ENCODE data around the gene ZRANB2.
A peak's percentile ranks its signal among the peaks of the same experiment; 100 is the strongest.

Gene ZRANB2, protein sequence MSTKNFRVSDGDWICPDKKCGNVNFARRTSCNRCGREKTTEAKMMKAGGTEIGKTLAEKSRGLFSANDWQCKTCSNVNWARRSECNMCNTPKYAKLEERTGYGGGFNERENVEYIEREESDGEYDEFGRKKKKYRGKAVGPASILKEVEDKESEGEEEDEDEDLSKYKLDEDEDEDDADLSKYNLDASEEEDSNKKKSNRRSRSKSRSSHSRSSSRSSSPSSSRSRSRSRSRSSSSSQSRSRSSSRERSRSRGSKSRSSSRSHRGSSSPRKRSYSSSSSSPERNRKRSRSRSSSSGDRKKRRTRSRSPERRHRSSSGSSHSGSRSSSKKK

DNA sequence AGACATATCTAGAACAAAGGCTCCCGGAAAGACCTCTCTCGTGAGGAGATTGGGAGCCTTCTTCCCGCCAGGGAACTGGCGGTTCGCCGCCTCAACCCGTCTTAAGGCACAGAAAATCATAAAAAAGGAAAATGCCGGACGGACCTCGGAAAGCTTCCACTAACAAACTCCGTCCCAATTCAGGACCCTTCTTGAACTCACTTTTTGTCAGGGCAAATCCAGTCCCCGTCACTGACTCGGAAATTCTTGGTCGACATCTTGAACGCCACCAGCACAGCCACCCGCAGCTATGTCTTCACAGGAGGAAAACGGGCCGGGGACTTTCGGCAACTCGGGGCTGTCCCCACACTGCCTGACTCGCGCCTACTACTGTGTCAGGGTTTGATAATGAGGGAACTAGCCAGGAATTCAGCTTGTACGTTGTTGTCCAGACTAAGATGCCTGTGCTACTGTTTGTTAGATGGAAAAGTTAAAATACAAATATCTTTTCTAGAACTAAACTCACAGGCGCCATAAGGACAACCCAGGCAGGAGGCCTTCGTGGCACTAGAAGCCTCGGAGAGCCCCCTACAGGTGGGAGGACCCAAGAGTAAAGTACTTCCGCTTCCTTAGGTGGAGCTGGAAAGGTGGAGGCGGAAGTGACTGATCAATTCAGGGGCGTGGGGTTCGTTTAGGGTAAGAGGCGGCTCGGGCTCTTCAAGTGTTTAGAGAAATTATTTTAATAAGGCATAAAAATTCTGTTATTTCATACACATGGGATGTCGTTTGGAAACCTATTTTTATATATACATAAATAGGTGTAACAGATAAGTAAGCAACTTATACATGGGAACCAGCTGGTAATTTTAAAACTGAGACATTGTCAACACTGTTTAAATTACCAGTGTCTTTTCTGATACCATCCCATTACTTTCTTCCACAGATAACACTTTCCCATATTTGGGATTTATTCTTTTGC, at the start of gene ZRANB2:
TSS of gene ZRANB2 (minus strand) at position 297 of the 958 bp plus-strand sequence. CDS start at position 257, 40 bp downstream.
- peak; percentile 95 for DNase-seq

DNA sequence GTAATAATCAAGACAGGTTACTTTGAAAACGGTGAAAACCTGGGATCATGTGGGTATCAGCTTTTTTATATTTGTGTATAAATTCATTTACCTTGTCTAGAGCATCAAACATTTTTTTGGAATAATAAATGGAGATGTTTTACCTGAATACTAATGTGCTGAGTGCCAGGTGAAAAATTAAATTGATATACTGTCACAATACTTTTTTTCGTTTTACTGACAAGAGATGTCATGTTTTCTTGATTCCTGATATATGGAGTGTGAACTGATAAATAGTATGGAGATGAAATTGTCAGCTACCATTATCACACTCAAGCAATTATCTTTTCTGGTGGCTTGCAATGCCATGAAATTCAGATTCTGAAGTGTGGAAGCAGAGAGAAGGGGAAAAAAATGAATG, 47.2 kb upstream of the ZRANB2 start:
- DNase-seq: no peak

DNA sequence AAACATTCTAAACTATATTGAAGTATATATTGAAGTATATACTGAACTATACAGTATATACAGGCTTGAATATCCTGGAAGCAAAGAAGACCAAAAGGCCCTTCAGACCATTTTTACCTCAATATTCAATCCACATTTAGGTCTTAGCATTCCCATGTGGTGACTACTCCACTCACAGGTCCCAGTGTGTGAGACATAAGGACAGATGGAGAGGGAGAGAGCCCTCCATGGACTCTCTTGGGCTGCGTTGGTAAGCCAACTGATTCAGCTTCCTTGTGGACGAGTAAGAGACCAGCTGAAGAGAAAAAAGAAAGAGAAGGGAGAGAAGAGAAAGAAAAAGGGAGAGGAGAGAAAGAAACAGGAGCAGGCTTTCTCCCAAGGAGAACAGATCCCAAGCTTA, 37.3 kb upstream of the ZRANB2 start:
- DNase-seq: no peak

DNA sequence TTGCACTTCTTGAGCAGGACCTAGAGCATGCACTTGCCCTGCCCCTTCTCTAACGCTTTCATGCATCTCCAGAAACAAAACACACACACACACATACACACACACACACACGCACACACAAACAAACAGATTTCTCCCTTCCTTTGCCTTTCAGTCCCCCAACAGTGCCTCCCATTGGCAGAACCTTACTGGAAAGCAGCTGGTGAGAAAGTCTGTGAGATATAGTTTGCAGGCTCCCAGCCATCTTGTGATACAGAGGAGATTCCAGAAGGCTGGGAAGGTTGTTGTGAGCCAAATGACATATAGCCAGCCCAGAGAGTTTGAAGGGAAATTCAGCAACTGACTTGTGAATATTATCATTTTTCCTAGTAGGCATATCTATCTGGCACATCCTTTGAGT, 35.9 kb upstream of the ZRANB2 start:
- no peak for DNase-seq

DNA sequence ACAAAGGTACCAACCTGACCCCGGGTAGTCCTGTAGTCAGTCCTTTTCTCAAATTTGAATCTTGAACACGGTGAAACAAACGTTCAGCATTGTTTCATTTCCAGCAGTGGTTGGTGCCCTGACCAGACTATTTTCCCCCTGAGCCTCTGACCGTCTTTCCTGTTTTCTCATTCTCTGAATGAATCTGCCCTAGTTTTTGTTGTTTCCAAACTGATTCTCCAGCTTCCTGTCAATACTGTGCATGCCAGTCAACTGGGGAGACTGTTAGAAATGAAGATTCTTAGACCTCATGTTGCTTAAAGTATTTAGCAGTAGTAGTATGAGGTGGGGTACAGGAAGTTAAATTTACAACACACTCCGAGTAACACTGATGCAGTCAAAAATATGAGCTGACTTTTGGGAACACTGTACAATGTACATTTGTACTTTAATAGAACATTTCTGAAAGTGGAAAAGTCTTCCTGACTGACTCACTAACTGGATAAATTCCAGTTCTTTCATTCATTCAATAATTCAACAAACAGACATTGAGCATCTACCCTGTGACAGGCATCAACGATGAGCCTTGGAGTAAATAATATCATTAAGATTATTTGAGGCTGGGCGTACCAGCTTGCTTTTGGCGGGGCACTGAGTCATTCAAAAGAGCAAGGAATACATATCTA, 26.0 kb upstream of the ZRANB2 start:
- DNase-seq: no peak

DNA sequence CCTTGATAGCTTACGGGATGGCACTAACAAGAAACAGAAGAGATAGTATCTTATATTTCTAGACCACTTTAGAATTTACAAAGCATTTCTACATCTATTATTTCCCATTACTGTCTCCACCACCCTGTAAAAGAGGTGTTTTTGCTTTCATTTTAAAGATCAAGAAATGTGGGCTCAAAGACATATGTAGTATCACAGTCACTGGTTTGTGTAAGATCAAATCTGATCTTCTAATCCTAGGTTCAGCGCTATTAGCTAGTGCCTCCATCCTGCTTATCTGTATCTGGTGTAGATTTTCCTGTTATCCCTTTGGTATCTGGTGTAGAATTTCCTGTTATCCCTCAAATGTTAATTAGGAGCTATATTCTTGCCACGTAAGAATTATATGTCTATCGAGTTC, 23.6 kb upstream of the ZRANB2 start:
- DNase-seq: no peak

DNA sequence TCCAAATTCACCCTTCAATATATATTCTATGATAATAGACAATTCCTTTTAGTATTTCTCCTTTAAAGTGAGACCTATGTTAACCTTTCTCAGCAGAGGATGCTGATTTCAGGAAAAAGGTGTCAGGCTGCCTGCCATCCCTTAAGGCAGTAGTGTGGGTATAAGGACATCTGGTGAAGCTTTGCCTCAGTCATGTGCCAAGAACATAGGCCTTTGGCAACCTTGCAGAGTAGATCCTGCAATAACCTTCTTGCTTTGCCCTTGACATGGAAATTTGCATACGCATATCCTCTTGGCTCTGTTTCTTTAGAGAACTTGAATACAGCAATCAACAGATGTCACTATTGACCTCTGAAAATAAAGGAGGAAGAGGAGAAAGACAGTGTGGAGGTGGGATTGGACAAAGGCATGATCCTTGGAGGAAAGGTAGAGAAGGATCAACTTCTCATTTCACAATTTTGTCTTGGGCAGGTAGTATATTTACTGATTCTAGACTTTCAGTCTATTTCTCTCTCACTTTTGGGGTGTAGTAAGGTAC, 21.1 kb upstream of the ZRANB2 start:
- no peak for DNase-seq

DNA sequence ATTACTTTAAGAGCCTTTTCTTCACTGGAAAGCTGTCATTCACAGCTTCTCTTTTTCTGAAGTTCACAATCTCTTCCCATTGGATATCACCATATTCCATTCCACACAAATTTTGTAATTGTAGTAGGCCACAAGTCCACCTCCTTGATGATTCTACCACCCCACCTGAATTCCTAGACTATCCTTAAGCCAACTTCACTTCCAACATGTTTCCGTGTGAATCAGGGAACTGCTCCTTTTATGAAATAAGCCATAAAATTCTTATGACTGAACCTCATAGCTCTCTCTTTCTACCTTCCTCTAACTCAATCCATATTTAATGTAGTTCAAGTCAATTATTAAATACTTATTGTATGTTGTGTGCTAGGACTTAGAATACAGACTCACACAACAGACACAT, 16.6 kb upstream of the ZRANB2 start:
- no peak for DNase-seq

DNA sequence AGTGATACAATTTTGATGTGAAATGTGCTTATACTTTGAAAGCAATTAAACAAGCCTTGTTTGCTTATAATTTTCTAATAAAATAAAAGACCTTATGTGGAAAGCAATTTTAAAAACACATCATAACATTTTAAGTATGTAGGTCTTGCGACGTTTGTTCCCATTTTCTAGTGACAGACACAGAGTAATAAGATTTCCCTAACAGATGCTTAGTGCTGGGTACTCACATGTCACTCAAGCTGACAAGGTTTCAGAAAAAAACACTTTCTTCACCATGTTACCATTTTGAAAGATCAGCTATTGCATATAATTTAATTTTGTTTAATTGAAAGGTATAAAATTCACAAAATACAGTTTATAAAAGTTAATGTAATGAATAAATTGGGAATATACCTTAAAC, 14.1 kb upstream of the ZRANB2 start:
- DNase-seq: no peak

DNA sequence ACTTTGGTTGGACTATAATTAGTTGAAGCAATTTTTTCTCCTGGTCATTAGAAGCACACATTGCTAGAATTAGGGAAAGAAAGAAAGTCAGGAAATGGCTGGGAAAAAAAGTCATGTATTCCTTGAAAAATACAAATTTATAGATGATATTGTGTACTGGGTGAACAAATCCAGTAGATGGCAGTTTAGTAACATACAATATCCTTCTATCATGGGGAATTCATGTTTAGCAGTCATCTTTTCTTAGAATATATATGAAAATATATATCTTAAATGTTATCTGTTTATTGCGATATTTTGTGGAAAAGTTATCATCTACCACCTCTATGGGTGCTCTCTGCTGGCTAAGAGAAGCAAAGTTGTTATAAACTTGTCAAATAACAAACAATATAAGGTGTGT, 13.1 kb upstream of the ZRANB2 start:
- no peak for DNase-seq

DNA sequence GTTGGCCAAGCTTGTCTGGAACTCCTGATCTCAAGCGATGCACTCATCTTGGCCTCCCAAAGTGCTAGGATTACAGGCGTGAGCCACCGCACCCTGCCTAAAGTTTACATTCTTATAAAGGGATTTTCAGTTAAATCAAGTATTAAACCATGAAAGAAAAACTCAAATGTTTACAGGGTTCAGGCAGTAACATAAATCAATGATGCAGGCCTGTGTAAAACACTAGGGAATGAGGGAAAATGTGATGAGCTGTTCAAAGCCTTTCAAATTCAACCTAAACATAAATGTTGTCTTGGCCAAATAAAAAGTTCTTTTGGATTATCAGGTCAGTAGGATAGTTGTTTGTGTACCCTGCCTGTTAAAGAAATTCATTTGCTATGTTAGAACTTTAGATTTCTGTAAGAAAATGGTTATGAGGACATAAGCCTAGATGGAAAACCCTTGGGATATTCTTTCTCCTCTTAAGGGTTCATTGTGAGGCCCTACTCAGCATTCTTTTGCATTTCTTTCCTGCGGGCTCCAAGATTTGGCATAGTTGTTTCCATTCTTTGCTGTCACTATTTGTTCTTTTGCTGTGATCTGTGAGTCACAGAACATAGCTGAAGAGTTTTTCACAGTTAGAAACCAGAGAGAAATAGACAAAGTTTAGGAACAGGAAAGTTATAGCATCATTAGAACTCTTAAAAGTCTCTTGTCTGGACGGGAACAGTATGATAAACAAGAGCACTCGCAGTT, 8.9 kb upstream of the ZRANB2 start:
- no peak for DNase-seq

DNA sequence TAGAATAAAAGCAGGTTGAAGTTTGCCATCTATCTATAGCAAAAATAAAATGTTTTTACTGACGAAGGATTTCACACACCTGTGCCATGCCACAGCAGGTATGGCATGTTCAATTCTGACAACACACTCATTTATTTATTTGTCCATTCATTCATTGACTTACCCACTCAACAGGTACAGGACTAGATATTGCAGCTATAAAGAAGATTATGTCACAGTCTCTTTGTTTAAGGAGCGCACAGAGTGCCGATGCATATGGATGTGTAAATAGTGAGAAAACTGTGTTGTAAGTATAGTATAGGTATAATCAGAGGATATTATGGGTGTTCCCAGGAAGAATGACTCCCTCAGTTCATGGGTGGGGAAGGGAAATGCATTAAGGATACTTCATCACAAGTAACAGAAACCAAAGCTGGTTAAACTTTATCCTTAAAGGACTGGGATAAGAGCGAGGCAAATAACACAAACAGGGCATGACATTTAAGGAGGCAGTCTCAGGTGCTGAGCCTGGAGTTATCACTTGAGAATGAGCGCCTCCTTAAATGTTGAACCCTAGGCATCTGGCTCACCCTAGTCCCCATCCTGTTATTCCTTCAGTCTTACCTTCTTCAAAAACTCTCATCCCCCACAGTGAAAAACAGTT, 7.9 kb upstream of the ZRANB2 start:
- DNase-seq: no peak

DNA sequence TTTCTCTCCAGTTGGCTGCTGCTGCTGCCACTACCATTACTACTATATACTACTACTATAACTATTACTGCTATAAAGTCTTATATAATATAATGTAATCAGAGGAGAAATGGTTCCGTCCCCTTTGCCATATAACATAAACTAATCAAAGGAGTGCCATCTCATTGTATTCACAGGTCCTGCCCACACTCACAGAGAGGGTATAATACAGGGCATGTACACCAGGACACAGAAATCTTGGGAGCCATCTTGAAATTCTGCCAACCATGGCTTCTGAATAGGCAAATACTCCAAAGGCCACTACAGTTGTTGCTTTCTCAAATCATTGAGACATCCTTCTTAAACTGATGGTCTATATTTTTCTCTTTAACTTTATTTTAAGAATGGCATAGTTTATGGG, 6.9 kb upstream of the ZRANB2 start:
- no peak for DNase-seq

DNA sequence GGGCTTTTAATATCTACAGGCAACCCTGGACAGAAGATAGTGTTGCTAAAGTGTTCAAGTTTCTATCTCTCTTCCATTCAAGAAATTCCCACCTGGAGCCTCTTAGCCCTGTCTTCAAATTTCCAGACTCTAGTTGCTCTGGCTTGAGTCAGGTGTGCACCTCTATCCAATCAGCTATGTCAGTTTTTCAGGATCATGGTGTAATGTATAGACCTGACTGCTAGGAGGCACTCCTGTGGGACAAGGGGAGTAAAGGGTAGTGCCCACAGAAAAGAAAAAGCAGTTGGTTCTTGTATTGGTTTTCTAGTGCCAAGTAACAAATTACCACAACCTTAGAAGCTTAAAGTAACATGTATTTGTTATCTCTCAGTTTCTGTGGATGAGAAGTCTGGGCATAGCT, 6.2 kb upstream of the ZRANB2 start:
- DNase-seq: no peak

DNA sequence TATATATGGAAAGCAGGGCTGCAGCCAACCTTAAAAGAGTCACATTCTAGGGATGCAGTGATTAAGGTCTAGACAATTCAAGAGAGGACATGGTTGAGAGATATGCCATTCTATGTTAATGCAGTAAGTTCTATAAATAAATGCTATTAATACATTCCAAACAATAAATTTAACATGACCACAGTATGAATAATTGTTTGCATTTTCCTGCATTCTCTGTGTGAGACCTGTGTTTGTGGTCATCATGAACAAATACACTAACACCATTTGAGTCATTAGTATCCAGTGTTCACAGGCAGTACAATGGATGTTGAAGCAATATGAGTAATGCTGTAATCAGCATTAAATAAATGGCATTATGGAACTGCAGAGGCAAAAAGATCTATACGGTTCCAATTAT, 5.5 kb upstream of the ZRANB2 start:
- no peak for DNase-seq

DNA sequence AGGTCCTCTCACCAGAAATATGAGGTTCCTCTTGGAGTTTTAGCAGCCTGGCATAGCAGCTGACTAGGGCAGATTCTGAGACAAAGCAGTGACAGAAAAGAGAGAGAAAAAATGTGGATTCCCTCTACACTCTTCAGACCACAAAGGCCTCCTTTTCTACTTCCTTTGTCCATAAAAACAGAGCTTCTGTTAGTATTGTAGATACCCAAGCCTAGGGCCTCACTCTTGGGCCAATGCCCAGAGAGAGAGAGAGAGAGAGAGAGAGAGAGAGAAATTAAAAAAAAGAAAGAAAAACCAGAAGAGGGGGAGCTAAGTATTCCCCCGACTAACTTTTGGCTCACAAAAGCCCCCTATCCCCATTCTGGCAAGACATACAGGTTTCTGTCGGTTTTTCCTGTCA, 2.4 kb upstream of the ZRANB2 start:
- no peak for DNase-seq

DNA sequence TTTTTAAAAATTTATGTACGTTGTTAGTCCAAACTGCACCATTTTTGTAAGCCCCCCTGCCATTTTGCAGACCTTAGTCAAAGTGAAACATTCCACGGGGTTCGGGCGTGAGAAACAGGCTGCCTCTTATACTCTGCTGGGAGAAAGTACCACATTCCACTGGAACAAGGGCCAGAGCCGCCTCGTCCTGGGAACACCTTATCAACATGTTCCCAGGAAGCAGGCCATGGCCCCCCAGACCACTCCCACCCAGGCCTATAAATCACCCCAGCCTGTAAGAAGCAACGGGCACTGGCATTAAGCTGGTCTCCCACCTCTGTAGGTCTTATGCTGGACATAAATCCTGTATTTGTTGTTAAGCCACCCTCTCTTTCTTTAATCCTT, 854 bp upstream of the ZRANB2 start:
- DNase-seq: no peak

DNA sequence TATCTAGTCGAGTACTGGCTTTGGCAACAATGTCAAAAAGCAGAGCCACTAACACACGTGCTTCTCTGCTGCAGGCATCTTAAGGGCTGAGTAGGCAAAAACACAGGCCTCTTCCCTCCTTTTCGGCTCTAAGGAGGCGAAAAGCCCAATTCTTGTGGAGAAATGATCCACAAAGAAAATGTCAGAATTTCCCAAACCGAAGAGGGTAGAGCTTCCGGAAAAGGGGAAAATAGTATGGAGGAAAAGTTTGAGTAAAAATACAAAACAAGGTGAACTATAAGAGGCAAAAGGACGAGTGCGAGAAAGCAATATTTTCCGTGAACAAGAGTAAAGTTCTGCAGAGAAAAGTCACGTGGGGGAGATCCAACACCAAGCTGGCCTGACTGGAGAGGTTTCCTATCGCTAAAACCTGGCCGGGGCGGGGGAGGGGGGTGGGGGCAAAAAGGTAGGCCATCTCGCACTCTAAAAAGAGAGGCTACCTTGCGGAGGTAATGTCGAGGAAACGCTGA, 551 bp downstream of the ZRANB2 start:
- DNase-seq: peak; percentile 11

DNA sequence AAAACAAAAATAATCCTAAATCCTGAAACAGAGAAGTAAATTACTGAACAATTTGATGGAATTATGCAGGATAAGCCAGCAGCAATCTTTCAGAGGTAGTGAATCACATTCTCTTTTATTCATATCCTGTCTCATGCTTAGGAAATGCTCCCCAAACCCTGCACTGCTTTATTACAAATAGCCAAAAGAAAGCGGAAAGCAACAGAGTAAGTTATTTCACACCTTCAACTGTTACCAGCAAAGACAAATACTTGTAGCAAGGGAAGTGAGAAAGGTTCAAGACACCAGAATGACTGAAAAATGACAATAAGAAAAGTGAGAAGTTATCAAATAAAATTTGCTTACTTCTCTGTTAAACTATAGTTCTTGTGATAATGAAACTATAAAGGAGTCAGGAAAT, 6.2 kb downstream of the ZRANB2 start:
- no peak for DNase-seq

DNA sequence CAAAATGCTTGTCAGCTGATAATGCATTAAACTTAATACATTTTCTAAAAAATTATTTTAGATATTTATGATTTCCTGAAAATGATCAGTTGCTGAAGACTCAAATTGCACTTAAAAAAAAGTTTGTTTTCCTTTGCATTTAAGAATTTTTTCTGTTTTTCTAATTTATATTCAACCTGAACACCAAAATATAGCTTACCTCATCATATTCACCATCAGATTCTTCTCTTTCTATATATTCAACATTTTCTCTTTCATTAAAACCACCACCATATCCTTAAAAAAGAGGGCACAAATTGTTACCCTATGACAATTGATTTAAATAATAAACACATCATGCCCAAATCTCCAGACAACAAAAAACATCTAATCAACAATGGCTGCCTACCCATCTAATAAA, 8.6 kb downstream of the ZRANB2 start:
- no peak for DNase-seq

DNA sequence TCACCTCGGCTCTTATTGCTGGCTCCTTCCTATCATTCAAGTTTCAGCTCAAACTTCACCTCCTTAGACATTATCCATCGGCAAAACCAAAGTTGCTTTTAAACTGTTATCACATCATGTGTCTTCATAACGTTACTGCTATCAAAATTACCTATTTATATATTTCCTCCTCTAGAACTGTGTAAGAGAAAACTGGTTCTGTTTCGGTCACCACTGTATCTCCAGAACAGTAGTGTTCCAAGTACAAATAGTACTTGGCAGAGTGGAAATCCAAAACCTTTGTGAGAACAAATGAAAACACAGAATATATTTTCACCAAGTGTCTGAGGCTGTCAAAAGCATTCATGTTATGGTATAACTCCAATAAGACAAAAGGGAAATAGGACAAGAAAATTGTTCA, 9.1 kb downstream of the ZRANB2 start:
- DNase-seq: no peak
